Activated gamma-delta T cell treated with Interleukin-2 at 50 U/mL for 16 hours (primary cell): ENCODE data around the gene ADARB1.

ENCODE experiments used
- DNase-seq: peaks from one replicate; pipeline ENCODE4 v3.0.0-alpha.2; 2020

Gene ADARB1

DNA sequence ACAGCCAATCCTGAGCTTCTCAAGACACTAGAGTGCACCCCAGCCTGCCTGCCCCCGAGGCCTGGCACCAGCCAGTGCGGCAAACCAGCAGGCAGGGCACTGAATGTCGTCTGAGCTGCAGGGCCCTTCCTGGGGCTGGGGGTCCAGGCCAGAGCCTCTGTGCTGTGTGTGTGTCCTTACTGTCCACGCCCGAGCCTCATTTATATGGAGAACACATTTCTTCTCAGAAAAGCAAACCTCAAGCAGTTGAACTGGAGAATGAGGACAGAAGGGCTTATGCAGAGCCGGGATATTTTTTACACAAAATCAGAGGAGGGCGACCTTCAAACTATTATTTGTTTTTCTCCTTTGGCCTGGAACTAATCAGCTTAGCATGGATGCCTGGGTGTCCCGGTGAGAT is 160.6 kb downstream of the ADARB1 start:
- no peak for DNase-seq

DNA sequence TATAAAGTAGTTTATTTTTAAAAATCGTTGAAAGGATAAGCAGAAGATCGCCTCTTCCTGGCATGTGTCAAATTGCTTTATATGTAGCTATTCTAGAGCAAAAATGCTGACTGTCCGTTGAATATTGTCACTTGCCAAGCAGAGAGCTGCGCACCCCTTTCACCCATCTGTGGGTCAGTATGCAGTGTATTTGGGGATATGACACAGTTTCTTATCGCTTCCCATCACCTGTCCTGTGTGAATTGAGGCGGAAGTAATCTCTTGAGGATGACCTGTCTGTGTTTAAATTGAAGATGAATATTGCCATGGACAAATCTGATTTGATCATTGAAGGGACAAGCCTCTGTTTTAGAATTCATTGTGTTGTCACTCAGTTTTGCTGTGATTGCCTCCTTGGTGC is 161.1 kb downstream of the ADARB1 start:
- DNase-seq, result no peak

DNA sequence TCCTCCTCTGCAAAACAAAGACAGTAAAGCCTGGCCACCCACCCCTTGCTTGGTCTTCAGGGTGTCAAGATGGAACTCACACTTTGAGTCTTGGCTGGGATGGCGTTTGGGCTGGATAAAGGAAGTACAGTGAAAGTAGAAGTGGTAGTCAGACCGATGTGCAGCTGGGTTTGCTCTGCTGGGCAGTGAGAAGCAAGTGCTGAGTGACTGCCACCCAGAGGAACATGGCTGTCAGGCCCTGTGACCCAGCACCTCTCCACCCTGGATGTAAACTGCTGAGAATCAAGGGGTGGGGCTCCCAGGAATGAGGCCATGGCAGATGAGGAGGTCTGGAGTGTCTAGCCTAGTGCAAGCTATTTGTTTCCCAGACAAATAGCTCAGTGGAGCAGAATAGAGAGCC is 162.1 kb downstream of the ADARB1 start:
- no peak for DNase-seq

DNA sequence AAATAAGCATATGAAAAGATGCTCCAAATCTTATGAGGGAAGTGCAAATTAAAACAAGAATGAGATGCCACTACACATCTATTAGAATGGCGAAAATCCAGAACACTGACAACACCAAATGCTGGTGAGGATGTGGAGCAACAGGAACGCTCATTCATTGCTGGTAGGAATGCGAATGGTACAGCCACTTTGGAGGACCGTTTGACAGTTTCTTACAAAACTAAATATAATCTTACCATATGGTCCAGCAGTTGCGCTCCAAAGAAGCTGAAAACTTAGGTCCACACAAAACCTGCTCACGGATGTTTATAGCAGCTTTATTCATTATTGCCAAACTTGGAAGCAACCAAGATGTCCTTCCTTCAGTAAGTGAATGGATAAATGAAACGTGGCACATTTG is 163.0 kb downstream of the ADARB1 start:
- DNase-seq, result no peak

DNA sequence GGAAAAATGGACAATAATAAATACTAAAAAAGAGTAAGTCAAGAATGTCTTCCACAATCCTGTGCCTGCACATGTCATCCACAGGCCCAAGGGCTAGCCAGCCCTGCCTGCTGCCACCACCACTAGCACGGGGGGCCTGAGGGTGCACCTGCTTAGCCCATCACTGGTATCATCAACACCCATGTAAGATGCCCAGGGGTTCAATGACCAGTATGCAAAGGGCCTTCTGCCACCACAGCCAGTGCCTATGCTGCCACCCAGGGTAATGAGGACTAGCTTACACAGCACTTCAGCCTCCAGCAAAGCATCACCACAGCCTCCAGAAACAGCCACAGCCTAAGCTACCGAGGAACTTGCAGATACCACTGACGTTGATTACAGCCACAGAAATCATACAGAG is 167.0 kb downstream of the ADARB1 start:
- no peak for DNase-seq

DNA sequence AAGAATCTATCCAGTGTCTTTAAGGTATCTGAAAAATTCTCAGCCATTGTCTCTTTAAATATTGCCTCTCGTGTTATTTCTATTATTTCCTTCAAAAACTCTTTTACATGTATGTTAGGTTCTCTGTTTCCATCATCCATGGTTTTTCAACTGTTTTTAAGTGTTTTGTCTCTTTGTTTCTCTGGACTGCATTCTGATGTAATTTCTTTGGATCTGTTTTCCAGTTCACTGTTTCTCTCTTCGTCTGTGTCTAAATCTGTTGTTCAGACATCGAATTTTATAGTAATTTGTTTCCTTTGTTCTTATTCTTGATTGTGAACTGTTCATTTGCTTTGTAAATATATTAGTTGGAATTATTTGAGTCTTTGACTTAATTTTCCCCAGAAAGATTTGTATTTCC is 169.2 kb downstream of the ADARB1 start:
- no peak for DNase-seq

DNA sequence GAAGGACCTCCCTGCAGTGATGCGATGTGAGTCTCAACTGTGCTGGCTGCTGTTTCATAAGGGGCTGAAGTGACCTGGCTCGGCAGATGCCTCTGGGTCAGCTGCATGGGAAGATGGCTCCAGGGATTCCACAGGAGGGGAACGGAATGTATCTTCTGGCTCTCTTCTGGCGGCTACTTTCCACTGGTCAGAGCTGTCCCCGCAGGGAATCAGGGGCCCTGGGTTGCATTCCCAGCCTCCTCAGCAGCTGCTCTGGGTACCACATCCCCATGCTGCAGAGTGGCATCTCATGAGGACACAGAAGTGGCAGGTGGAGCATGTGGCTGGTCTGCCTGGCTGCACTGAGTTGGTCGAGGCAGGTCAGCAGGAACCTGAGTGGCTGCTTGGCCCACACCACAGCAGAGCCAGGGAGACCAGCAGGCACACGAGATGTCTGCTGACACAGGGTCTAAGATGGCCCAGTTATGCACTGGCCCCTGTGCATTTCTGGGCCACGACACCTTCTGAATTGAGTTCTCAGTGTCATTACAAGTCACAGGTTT is 170.5 kb downstream of the ADARB1 start:
- DNase-seq, result no peak

DNA sequence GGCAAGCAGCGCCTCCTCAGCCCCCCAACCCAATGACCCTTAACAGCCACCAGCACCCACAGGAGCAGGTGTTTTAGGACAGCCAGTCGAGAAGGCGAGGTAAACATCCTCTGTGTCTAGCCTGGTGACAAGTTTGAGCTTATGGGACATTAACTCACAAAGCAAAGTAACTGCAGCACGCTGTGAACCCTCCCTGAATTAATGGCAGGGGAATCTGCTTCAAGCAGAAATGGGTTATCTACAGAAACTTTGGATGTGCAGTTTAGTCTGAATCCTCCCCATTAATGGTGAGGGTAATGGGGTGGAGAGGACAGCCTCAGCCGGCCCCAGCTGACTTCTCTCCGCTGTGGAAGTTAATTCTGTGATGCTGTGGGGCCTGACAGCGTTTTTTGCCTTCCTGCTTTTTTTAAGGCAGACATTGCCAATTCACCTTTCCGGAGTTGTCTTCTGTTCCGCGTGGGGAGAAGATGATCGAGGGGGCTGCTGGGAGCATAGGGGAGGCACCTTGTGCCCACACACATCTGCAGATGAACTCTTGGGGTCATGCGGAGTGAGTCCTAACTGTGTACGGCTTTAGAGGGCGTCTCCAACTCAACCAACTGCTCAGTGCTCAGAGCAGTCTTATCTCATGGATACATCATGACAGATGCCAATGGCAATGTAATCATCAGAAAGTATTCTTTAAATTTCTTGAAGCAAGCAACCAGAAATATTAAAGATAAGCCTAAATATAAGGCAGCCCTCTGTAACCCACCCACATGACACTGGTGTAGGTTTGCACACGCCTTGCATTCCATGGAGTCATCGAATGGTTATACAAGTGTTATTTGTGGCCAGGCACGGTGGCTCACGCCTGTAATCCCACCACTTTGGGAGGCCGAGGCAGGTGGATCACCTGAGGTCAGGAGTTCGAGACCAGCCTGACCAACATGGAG is 172.3 kb downstream of the ADARB1 start:
- no peak for DNase-seq

DNA sequence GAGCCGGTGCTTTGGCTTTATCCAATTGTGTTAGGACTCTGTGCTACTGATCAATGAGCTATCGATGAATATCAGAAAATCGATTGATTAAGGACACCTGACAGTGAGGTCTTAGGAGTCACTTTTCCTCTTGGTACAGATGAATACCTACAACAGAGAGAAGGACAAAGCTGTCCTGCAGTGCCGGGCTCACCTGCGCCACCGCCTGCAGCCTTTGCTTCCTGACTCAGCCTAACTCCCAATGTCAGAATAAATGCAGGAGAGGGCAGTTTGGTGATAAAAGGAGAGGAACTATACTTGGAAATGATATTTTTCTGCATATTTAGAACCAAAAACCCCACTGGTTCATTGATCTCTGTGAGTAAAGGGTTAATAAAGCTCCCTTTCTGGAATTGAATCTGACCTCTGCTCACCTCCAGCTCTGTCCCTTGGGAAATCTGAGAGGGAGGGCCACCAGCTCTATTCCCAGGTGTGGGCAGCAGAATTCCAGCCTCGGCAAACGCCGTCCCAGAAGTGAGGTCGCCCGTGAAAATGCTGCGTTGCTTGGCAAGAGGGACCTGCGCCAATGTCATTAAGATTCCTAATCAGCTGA is 174.0 kb downstream of the ADARB1 start:
- no peak for DNase-seq

DNA sequence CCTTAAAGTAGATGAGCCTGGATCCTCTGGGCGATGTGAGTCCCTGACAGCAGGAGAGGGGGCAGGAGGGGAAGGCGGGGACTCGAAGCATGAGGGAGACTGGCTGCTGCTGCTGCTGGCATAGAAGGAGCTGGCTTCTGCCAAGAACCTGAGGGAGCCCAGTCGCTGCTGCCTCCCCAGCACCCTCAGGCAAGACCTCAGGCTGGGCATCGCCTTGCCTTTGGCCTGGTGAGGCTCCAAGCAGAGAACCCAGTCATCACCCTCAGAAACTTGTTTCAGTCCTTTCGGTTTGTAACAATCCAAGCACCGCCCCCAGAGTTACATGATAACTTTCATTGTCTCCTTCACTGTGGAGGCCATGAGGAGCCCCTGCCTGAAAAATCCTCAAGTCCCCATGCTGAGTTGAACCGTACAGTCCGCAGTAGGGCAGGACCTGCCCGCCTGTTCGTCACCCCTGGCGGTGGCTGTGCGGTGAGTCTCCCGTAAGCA is 174.6 kb downstream of the ADARB1 start:
- no peak for DNase-seq

DNA sequence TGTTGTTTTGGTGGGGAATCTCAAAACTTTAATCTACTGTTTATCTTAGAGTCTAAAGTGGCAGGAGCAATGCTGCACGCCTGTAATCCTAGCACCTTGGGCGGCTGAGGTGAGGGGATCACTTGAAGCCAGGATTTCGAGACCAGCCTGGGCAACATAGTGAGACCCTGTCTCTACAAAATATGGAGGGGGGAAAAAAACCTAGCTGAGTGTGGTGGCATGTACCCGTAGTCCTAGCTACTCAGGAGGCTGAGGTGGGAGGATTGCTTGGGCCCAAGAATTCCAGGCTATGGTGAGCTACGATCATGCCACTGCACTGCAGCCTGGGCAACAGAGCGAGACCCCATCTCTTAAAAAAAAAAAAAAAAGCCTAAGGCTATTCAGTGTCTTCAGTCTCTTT is 175.2 kb downstream of the ADARB1 start:
- no peak for DNase-seq

DNA sequence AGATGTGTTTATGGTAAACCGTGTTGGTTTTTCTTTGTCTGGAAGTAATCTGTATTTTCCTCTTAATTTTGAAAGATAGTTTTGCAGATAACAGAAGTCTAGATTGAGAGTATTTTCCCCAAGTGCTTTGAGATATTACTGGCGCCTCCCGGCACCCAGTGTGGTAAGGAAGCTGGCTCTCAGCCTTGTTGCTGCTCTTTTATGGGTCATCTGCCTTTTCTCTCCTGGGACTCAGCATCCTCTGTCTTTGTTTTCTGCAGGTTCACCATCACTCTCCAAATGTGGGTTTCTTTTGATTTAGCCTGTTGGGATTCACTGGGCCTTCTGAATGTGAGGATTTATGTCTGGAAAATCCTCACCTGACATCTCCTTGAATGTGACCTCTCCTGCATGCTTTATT is 175.9 kb downstream of the ADARB1 start:
- DNase-seq, result no peak

DNA sequence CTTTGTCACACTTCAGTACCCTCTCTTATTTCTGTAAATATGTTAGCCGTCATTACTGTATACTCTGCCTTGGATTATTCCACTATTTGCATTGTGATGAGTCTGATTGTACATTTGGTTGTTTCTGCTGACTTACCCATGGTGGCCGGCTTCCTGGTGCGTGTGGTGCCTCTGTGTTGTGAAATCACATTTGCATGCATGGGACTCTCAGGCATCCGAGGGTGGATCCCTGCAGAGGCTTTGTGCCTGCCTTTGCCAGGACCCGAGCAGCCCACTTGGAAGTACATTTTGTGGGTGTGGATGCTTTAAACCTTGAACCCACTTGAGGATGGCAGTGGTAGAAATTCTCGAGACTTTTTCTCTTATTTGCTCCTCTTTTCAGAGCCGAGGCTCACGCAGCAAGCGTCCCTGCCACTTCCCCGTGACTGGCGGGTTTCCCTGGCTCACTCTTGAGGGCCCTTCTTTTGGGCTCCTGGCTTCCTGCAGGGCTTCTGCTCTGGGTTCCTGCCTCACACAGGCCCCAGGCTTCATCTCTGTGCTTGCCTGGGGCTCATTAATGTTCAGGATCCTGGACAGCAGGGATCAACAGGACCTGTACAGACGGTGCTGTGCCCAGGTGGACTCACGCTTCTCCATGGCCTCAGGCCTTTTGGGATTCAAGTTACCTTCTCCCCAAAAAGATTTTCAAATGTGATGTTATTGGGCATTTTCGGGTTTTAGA is 176.7 kb downstream of the ADARB1 start:
- DNase-seq, result no peak

DNA sequence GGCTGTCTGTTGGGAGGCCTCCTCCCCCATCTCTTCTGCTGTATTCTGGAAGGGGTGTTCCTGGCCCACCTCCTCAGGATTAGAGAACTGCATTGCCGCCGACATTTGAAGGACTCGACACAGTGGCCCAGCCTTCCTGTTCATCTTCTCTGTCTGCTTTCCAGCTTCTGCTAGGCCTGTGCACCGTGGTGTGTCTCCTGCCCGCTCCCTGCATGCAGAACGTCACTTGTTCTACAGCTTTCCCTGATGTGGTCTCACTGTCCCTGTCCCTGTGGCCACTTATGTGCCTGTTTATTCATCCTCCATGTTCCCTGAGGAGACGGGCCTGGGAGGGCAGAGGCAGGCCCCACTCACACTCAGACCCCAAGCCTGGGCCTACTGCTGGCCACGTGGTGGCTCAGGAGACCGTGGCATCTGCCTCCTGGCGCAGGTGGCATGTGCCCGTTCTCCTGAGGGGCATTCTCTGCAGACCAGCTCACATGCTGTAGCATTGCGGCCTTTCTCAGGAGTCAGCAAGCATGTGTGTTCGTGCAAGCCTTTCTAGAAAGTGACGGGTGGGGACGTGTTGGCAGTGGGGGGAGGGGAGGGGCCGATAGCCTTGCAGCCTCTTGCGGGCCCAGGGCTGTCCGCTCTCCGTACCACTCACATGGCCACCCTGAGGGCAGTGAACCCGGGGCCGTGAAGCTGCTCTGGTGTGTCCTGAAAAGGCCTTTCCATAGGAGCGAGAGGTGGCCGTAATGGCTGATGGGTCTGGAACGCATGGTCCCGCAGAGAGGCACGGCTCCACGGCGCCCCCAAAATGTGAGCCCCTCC is 177.5 kb downstream of the ADARB1 start:
- DNase-seq, result no peak

DNA sequence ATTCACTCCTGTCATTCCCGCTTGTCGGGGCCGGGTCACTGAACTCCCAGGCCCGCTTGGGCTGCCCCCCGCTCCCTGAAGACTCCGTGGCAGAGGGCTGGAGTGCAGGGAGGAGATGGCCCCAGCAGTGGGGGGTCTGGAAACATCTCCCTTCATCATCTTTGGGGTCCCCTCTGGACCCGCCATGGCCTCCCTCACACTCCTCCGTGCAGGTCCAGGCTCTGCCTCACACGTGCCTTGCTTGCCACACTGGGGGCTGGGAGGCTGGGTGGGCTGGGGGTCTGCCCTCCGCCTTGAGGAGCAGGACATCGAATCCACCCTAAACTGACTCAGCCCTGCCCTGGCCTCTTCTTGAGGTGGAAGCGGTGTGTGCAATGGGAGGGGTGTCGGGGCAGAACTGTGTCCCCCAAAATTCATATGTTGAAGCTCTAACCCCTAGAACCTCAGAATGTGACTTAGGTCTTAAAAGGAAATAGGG is 178.1 kb downstream of the ADARB1 start:
- DNase-seq, result no peak

DNA sequence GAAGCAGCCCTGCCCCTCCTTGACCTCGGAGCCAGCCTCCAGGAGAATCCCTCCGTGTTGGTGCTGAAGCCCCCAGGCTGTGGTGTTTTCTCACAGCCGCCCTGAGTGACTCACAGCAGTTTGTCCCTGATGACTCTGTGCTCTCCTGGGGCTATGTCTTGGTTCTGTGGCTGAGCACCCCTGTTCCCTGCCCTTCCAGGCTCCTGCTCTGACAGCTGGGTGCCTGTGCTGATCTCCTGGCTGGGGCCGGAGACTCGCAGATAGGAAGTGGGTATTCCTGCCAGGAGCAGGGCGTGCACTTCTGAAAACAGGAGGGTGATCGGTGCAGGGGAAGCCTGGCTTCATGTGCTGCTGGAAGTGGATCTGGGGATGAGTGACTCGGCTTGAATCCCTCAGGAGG is 178.8 kb downstream of the ADARB1 start:
- DNase-seq, result no peak

DNA sequence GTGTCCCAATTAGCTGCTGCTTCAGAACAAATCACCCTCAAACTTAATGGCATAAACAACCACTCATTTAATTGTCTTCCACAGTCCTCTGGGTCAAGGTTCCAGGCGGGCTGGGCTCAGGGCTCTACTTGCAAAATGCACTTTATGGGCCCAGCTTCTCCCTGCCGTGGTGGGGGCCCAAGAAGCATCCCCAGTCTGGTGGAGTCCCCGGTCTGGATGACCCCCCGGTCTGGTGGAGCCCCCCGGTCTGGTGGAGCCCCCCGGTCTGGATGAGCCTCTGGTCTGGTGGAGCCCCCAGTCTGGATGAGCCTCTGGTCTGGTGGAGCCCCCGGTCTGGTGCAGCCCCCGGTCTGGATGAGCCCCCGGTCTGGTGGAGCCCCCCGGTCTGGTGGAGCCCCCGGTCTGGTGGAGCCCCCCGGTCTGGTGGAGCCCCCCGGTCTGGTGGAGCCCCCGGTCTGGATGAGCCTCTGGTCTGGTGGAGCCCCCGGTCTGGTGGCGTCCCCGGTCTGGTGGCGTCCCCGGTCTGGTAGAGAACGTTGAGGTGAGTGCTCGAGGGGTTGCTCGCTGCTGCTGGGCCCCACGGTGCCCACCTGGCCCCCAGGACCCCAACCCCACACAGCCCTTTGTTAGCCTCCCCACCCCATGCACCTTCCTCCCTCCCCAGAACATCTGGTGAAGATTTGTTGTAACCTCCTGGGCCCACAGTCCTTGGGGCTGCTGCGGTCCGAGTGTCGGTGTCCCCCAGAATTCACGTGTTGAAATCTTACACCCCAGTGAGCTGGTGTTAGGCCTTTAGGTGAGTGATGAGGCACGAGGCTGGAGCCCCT is 179.5 kb downstream of the ADARB1 start:
- DNase-seq, result no peak

DNA sequence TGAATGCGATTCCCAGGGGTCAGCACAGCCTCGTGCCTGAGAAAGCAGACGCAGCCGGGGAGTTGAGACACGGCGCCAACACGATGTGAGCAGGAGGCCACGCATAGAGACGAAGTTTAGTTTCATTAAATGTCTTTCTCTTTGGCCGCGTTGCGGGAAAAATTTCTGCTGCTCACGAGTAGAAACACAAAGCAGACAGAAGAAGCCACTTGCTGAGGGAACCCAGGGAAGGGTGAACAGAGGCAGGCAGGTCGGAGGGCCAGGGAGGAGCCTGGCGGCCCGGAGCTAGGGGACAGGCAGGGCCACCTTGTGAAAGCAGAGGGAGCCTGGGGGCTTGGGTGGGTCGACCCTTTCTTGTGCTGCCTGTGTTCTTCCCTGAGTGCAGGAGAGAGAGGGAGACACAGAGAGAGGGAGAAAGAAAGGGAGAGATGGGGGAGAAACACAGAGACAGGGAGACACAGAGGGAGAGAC is 180.1 kb downstream of the ADARB1 start:
- no peak for DNase-seq

DNA sequence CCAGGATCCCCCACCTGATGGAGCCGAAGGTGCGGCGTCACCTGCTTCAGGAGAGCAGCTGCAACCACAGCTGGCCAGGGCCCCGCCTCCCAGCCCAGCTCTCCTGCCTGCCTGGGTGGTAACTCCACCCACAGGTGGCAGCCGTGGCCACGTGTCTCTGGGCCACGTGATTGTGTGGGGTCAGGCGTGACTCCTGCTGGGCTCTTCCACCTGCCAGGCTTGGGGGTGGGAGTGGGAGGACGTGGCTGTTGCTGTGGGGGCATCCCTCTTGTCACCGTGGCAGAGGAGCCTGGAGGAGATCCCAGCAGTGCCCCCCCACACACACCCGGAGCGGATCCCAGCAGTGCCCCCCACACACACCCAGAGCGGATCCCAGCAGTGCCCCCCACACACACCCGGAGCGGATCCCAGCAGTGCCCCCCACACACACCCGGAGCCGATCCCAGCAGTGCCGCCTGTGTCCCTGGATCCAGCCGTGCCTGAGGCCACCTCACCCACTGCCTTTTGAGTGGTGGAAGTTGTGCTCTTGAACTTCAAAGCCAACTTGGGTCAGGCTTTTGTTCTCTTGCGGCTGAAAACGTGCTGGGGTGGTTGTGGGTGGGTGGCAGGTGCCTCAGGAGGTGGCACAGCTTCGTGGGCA is 181.1 kb downstream of the ADARB1 start:
- DNase-seq, result no peak

DNA sequence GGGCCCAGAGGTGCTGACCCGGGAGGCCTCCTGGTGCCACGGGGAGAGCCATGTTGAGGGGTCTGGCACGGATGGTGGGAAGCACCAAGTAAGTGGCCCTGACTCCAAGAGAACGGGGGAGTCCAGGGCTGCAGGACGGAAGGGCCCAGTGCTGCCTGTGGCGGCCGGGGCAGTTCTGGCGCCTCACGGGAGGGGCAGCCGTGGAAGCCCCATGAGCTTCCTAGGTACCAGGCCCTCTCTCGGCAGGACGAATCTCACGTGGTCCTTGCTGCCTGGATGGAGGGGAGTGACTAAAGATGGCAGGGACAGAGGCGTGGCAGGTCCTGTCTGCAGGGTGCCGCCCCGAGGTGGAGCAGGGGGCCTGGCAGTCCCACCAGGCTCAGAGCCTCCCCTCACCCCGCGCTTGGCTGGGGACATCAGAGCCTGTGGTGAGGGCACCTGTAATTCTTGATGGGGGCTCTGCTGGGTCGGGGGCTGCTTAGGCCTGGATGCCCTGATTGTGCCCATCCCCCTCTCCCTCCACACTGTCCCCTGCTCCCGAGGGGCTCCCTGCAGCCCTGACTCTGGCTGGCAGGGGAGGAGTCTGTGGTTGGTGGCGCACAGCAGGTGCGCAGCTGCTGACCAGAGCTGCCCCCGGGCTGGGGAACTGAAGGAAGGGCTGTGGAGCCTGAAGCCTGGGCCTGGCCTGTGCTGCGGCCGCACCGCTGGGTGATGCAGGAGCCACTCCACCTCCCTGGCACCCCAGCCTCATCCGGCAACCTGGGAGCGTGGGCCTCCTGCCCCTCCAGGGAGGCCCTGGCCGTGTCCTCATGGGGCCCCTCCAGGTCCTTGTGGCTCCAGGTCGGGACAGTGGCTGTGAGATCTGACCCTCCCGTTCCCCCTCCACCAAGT is 181.9 kb downstream of the ADARB1 start:
- no peak for DNase-seq
